Activated CD4-positive, alpha-beta memory T cell treated with anti-CD3 and anti-CD28 coated beads for 36 hours (primary cell): ENCODE results near the gene FAM13C. TPM values are rescaled to one million over a fixed set of nuclear protein-coding genes. Genes with fewer than 3 reads are reported as not detected.
A peak's percentile ranks its signal among the peaks of the same experiment; 100 is the strongest.
"Not testable (repeated sequence)": the region's sequence is repeated elsewhere in the genome, so short reads cannot be mapped to it uniquely, and the experiment has no call there.

Experiments
- CTCF ChIA-PET: fragments of 350-600 bp; sonication (Branson Sonifier 250); formaldehyde crosslinking; loops from one replicate; lab custom pipeline; 2021; ENCODE audit warnings: antibody characterized with exemption, inconsistent platforms; lab: Charles Lee
- POLR2A ChIA-PET: fragments of 350-600 bp; sonication (Branson Sonifier 250); formaldehyde crosslinking; loops from one replicate; lab custom pipeline; 2021; ENCODE audit warnings: antibody characterized with exemption; lab: Charles Lee
- DNase-seq: peaks from one replicate; pipeline ENCODE4 v3.0.0-alpha.2; 2020
- H3K27ac Mint-ChIP-seq: one replicate; pipeline ENCODE4 v1.8.0; 2021; ENCODE audit warnings: mixed read lengths
- H3K27me3 Mint-ChIP-seq: one replicate; pipeline ENCODE4 v1.8.0; 2021; ENCODE audit warnings: mixed read lengths
- H3K36me3 Mint-ChIP-seq: one replicate; pipeline ENCODE4 v1.8.0; 2021; ENCODE audit warnings: mixed read lengths
- H3K4me1 Mint-ChIP-seq: one replicate; pipeline ENCODE4 v1.8.0; 2021; ENCODE audit warnings: low read depth, mixed read lengths
- H3K4me3 Mint-ChIP-seq: one replicate; pipeline ENCODE4 v1.8.0; 2021; ENCODE audit warnings: mild to moderate bottlenecking, mixed read lengths
- H3K9me3 Mint-ChIP-seq: one replicate; pipeline ENCODE4 v1.8.0; 2021; ENCODE audit warnings: mixed read lengths
- intact Hi-C: fragments of 100-400 bp; cut with micrococcal nuclease; formaldehyde crosslinking; loops from one replicate; pipeline ENCODE4 v1.15.1; 2023
- total RNA-seq, 2 experiments: library from RNA; stranded (reverse); gene quantifications; one replicate each; pipeline ENCODE4 v1.2.3, GENCODE V29; 2021

Gene FAM13C
- total RNA-seq, result not detected

GRCh38 chr10:59362144-59362958 is at the start of gene FAM13C:
FAM13C (minus strand) TSS chr10:59362549; CDS start chr10:59362460, 89 bp downstream.
- intact Hi-C loops, result no loop called here
- Mint-ChIP-seq H3K9me3 (no peaks in the 10 kb centered on the region), H3K27ac (no peak within 1 kb of the TSS), H3K27me3 (peaks cover 11% of the 10 kb centered on the region), H3K4me1 (peaks cover 12% of the 10 kb centered on the region), H3K4me3 (peak within 1 kb of the TSS; percentile 6), H3K36me3 (no peaks in the 10 kb centered on the region)
- ChIA-PET POLR2A (no interaction called here), CTCF (no interaction called here)
- DNase-seq, result peak; percentile 16

- DNase-seq, result no peak
- intact Hi-C loops, result no loop called here
- peaks cover 15% of the 10 kb centered on the region for H3K9me3 Mint-ChIP-seq
- ChIA-PET CTCF (no interaction called here), POLR2A (no interaction called here)
- no peaks in the 10 kb centered on the region for H3K4me1 Mint-ChIP-seq
- no peaks in the 10 kb centered on the region for H3K27me3 Mint-ChIP-seq
- H3K27ac Mint-ChIP-seq, result no peak overlapping the region
- H3K36me3 Mint-ChIP-seq, result no peaks in the 10 kb centered on the region
- no peak overlapping the region for H3K4me3 Mint-ChIP-seq
Observed at GRCh38 chr10:59405235-59405634, 42.9 kb upstream of the FAM13C start.

GRCh38 chr10:59400214-59400613 is 37.9 kb upstream of the FAM13C start:
- Mint-ChIP-seq H3K27ac (no peak overlapping the region), H3K9me3 (peaks cover 8% of the 10 kb centered on the region), H3K4me1 (no peaks in the 10 kb centered on the region), H3K36me3 (no peaks in the 10 kb centered on the region), H3K4me3 (no peak overlapping the region), H3K27me3 (no peaks in the 10 kb centered on the region)
- ChIA-PET POLR2A (no interaction called here), CTCF (no interaction called here)
- intact Hi-C loops, result no loop called here
- DNase-seq, result no peak

- H3K27ac Mint-ChIP-seq, POLR2A ChIA-PET, H3K27me3 Mint-ChIP-seq, H3K9me3 Mint-ChIP-seq, H3K4me1 Mint-ChIP-seq, CTCF ChIA-PET, H3K36me3 Mint-ChIP-seq, intact Hi-C loops, DNase-seq, H3K4me3 Mint-ChIP-seq: not testable (repeated sequence)
Observed at GRCh38 chr10:59399329-59399728, 37.0 kb upstream of the FAM13C start.

GRCh38 chr10:59397961-59398360 is 35.6 kb upstream of the FAM13C start:
- ChIA-PET CTCF (no interaction called here), POLR2A (no interaction called here)
- DNase-seq, result no peak
- H3K27me3 Mint-ChIP-seq, result no peaks in the 10 kb centered on the region
- no peak overlapping the region for H3K4me3 Mint-ChIP-seq
- no peaks in the 10 kb centered on the region for H3K4me1 Mint-ChIP-seq
- intact Hi-C loops, result no loop called here
- peaks cover 5% of the 10 kb centered on the region for H3K9me3 Mint-ChIP-seq
- no peaks in the 10 kb centered on the region for H3K36me3 Mint-ChIP-seq
- H3K27ac Mint-ChIP-seq, result no peak overlapping the region

- Mint-ChIP-seq H3K4me1 (no peaks in the 10 kb centered on the region), H3K9me3 (peaks cover 5% of the 10 kb centered on the region), H3K36me3 (no peaks in the 10 kb centered on the region), H3K4me3 (no peak overlapping the region), H3K27ac (no peak overlapping the region), H3K27me3 (no peaks in the 10 kb centered on the region)
- intact Hi-C loops, result no loop called here
- POLR2A ChIA-PET, result no interaction called here
- no peak for DNase-seq
- CTCF ChIA-PET, result no interaction called here
Observed at GRCh38 chr10:59395984-59396383, 33.6 kb upstream of the FAM13C start.

- POLR2A ChIA-PET, result no interaction called here
- Mint-ChIP-seq H3K4me1 (no peaks in the 10 kb centered on the region), H3K9me3 (no peaks in the 10 kb centered on the region), H3K4me3 (no peak overlapping the region), H3K27ac (no peak overlapping the region), H3K36me3 (no peaks in the 10 kb centered on the region), H3K27me3 (no peaks in the 10 kb centered on the region)
- CTCF ChIA-PET, result no interaction called here
- DNase-seq, result no peak
- intact Hi-C loops, result no loop called here
Observed at GRCh38 chr10:59393349-59393748, 31.0 kb upstream of the FAM13C start.

- no peaks in the 10 kb centered on the region for H3K36me3 Mint-ChIP-seq
- CTCF ChIA-PET, result no interaction called here
- H3K4me1 Mint-ChIP-seq, result no peaks in the 10 kb centered on the region
- H3K27me3 Mint-ChIP-seq, result no peaks in the 10 kb centered on the region
- H3K4me3 Mint-ChIP-seq, result no peak overlapping the region
- POLR2A ChIA-PET, result no interaction called here
- no peak for DNase-seq
- intact Hi-C loops, result no loop called here
- no peaks in the 10 kb centered on the region for H3K9me3 Mint-ChIP-seq
- no peak overlapping the region for H3K27ac Mint-ChIP-seq
Observed at GRCh38 chr10:59391060-59391459, 28.7 kb upstream of the FAM13C start.

- Mint-ChIP-seq H3K4me3 (no peak overlapping the region), H3K27ac (no peak overlapping the region), H3K4me1 (no peaks in the 10 kb centered on the region), H3K27me3 (no peaks in the 10 kb centered on the region), H3K9me3 (no peaks in the 10 kb centered on the region), H3K36me3 (no peaks in the 10 kb centered on the region)
- CTCF ChIA-PET, result no interaction called here
- POLR2A ChIA-PET, result no interaction called here
- intact Hi-C loops, result no loop called here
- no peak for DNase-seq
Observed at GRCh38 chr10:59388671-59388976, 26.3 kb upstream of the FAM13C start.

- no peak overlapping the region for H3K27ac Mint-ChIP-seq
- H3K36me3 Mint-ChIP-seq, result no peaks in the 10 kb centered on the region
- no peak overlapping the region for H3K4me3 Mint-ChIP-seq
- H3K27me3 Mint-ChIP-seq, result no peaks in the 10 kb centered on the region
- ChIA-PET CTCF (no interaction called here), POLR2A (no interaction called here)
- no peak for DNase-seq
- intact Hi-C loops, result no loop called here
- no peaks in the 10 kb centered on the region for H3K9me3 Mint-ChIP-seq
- no peaks in the 10 kb centered on the region for H3K4me1 Mint-ChIP-seq
Observed at GRCh38 chr10:59387951-59388670, 25.8 kb upstream of the FAM13C start.

GRCh38 chr10:59384761-59385160 is 22.4 kb upstream of the FAM13C start:
- intact Hi-C loops, result no loop called here
- no peaks in the 10 kb centered on the region for H3K36me3 Mint-ChIP-seq
- ChIA-PET POLR2A (no interaction called here), CTCF (no interaction called here)
- H3K27me3 Mint-ChIP-seq, result no peaks in the 10 kb centered on the region
- H3K4me3 Mint-ChIP-seq, result no peak overlapping the region
- no peaks in the 10 kb centered on the region for H3K4me1 Mint-ChIP-seq
- H3K9me3 Mint-ChIP-seq, result no peaks in the 10 kb centered on the region
- DNase-seq, result no peak
- no peak overlapping the region for H3K27ac Mint-ChIP-seq

- Mint-ChIP-seq H3K27me3 (no peaks in the 10 kb centered on the region), H3K4me1 (no peaks in the 10 kb centered on the region), H3K4me3 (no peak overlapping the region), H3K27ac (no peak overlapping the region), H3K9me3 (no peaks in the 10 kb centered on the region), H3K36me3 (no peaks in the 10 kb centered on the region)
- ChIA-PET CTCF (no interaction called here), POLR2A (interaction anchor here (0.6 kb wide), 1 partner anchor 133 kb away, joined by 4 read pairs; no protein-coding TSS in a partner anchor)
- DNase-seq, result no peak
- intact Hi-C loops, result no loop called here
Observed at GRCh38 chr10:59383908-59384307, 21.6 kb upstream of the FAM13C start.

GRCh38 chr10:59383436-59383835 is 21.1 kb upstream of the FAM13C start:
- Mint-ChIP-seq H3K27ac (no peak overlapping the region), H3K36me3 (no peaks in the 10 kb centered on the region), H3K4me3 (no peak overlapping the region), H3K27me3 (no peaks in the 10 kb centered on the region), H3K4me1 (no peaks in the 10 kb centered on the region), H3K9me3 (no peaks in the 10 kb centered on the region)
- POLR2A ChIA-PET, result interaction anchor here (0.6 kb wide), 1 partner anchor 132 kb away, joined by 4 read pairs; no protein-coding TSS in a partner anchor
- no peak for DNase-seq
- intact Hi-C loops, result no loop called here
- CTCF ChIA-PET, result no interaction called here
